Measurements from ENCODE around the gene CENPA. TPM values are rescaled to one million over a fixed set of nuclear protein-coding genes. Genes with fewer than 3 reads are reported as not detected.

The CENPA gene
- total and polyA plus RNA-seq, 2 of the 13 experiments (the other 11 are each of a cell fraction or from before 2014, with no cell fraction given), result 28.5 to 38.5 TPM

DNA sequence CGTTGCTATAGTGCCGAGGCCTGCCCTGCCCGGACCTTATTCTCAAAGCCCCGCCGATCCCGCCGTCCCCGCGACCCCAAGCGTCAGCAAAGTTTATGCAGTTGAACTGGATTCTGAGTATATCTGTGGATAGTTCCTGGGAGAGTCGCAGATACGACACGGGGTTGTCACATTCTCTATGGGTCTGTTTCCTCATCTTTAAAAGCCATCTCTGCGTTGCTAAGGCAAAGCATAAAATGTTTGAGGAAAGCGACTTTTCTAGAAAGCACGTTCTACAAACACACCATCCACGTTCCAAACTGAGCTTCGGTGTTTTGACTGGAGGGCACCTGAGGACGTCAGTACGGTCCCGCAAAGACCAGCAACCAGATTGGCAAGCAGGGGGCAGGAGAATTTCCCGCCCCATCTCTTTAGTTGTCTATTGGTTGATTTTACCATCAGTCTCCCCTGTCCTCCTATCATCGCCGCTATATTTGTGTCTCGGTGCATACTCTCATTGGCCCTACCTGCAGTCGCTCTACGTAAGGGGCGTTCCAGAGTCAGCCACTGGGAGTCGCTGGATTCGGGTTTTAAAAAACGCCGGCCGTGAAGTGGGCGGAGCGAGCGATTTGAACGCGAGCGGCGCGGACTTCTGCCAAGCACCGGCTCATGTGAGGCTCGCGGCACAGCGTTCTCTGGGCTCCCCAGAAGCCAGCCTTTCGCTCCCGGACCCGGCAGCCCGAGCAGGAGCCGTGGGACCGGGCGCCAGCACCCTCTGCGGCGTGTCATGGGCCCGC is at the start of gene CENPA (continued):
- TF ChIP-seq, protein P1, sequence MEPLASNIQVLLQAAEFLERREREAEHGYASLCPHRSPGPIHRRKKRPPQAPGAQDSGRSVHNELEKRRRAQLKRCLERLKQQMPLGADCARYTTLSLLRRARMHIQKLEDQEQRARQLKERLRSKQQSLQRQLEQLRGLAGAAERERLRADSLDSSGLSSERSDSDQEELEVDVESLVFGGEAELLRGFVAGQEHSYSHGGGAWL (CRISPR knock-in tag; IDR thresholded peaks at IDR 0.05), result peak; percentile 95
- TF ChIP-seq, protein P2, sequence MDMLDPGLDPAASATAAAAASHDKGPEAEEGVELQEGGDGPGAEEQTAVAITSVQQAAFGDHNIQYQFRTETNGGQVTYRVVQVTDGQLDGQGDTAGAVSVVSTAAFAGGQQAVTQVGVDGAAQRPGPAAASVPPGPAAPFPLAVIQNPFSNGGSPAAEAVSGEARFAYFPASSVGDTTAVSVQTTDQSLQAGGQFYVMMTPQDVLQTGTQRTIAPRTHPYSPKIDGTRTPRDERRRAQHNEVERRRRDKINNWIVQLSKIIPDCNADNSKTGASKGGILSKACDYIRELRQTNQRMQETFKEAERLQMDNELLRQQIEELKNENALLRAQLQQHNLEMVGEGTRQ (IDR thresholded peaks at IDR 0.05; ENCODE audit: low read depth, low read length), result no peak
- TF ChIP-seq, protein P2 (CRISPR knock-in tag; IDR thresholded peaks at IDR 0.05; ENCODE audit: borderline replicate concordance), result no peak; the same call in 1 of the 2 replicates
- TF ChIP-seq MEIS2 (CRISPR knock-in tag; IDR thresholded peaks at IDR 0.05) (peak; percentile 90), EZH2 (conservative IDR thresholded peaks at IDR 0.05; ENCODE audit: low read depth, low read length) (no peak), ZNF775 (CRISPR knock-in tag; IDR thresholded peaks at IDR 0.05; ENCODE audit: borderline replicate concordance) (peak; percentile 95; the same call in 1 of the 2 replicates), HNRNPLL (IDR thresholded peaks at IDR 0.05; ENCODE audit: low read depth, low read length, poor library complexity, severe bottlenecking) (peak; percentile 70), ZNF251 (CRISPR knock-in tag; IDR thresholded peaks at IDR 0.05) (peak; percentile 97), ZNF615 (CRISPR knock-in tag; IDR thresholded peaks at IDR 0.05; ENCODE audit: borderline replicate concordance) (peak; percentile 91), ZNF160 (CRISPR knock-in tag; IDR thresholded peaks at IDR 0.05) (peak; percentile 94; the same call in 1 of the 2 replicates), TCF7 (IDR thresholded peaks at IDR 0.05; ENCODE audit: low read depth) (peak; percentile 73)
- TF ChIP-seq, protein P3, sequence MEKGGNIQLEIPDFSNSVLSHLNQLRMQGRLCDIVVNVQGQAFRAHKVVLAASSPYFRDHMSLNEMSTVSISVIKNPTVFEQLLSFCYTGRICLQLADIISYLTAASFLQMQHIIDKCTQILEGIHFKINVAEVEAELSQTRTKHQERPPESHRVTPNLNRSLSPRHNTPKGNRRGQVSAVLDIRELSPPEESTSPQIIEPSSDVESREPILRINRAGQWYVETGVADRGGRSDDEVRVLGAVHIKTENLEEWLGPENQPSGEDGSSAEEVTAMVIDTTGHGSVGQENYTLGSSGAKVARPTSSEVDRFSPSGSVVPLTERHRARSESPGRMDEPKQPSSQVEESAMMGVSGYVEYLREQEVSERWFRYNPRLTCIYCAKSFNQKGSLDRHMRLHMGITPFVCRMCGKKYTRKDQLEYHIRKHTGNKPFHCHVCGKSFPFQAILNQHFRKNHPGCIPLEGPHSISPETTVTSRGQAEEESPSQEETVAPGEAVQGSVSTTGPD (CRISPR knock-in tag; IDR thresholded peaks at IDR 0.05), result peak; percentile 79
- TF ChIP-seq, protein P4, sequence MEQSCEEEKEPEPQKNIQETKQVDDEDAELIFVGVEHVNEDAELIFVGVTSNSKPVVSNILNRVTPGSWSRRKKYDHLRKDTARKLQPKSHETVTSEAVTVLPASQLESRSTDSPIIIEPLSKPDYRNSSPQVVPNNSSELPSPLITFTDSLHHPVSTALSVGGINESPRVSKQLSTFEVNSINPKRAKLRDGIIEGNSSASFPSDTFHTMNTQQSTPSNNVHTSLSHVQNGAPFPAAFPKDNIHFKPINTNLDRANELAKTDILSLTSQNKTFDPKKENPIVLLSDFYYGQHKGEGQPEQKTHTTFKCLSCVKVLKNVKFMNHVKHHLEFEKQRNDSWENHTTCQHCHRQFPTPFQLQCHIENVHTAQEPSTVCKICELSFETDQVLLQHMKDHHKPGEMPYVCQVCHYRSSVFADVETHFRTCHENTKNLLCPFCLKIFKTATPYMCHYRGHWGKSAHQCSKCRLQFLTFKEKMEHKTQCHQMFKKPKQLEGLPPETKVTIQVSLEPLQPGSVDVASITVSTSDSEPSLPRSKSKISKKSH (CRISPR knock-in tag; IDR thresholded peaks at IDR 0.05; ENCODE audit: borderline replicate concordance), result no peak; the same call in none of the 2 replicates
- TF ChIP-seq, protein P5, sequence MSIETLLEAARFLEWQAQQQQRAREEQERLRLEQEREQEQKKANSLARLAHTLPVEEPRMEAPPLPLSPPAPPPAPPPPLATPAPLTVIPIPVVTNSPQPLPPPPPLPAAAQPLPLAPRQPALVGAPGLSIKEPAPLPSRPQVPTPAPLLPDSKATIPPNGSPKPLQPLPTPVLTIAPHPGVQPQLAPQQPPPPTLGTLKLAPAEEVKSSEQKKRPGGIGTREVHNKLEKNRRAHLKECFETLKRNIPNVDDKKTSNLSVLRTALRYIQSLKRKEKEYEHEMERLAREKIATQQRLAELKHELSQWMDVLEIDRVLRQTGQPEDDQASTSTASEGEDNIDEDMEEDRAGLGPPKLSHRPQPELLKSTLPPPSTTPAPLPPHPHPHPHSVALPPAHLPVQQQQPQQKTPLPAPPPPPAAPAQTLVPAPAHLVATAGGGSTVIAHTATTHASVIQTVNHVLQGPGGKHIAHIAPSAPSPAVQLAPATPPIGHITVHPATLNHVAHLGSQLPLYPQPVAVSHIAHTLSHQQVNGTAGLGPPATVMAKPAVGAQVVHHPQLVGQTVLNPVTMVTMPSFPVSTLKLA (IDR thresholded peaks at IDR 0.05), result peak; percentile 69
- TF ChIP-seq, protein P6, sequence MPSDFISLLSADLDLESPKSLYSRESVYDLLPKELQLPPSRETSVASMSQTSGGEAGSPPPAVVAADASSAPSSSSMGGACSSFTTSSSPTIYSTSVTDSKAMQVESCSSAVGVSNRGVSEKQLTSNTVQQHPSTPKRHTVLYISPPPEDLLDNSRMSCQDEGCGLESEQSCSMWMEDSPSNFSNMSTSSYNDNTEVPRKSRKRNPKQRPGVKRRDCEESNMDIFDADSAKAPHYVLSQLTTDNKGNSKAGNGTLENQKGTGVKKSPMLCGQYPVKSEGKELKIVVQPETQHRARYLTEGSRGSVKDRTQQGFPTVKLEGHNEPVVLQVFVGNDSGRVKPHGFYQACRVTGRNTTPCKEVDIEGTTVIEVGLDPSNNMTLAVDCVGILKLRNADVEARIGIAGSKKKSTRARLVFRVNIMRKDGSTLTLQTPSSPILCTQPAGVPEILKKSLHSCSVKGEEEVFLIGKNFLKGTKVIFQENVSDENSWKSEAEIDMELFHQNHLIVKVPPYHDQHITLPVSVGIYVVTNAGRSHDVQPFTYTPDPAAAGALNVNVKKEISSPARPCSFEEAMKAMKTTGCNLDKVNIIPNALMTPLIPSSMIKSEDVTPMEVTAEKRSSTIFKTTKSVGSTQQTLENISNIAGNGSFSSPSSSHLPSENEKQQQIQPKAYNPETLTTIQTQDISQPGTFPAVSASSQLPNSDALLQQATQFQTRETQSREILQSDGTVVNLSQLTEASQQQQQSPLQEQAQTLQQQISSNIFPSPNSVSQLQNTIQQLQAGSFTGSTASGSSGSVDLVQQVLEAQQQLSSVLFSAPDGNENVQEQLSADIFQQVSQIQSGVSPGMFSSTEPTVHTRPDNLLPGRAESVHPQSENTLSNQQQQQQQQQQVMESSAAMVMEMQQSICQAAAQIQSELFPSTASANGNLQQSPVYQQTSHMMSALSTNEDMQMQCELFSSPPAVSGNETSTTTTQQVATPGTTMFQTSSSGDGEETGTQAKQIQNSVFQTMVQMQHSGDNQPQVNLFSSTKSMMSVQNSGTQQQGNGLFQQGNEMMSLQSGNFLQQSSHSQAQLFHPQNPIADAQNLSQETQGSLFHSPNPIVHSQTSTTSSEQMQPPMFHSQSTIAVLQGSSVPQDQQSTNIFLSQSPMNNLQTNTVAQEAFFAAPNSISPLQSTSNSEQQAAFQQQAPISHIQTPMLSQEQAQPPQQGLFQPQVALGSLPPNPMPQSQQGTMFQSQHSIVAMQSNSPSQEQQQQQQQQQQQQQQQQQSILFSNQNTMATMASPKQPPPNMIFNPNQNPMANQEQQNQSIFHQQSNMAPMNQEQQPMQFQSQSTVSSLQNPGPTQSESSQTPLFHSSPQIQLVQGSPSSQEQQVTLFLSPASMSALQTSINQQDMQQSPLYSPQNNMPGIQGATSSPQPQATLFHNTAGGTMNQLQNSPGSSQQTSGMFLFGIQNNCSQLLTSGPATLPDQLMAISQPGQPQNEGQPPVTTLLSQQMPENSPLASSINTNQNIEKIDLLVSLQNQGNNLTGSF (CRISPR knock-in tag; IDR thresholded peaks at IDR 0.05), result peak; percentile 98

Data from HepG2 (cell line).